ENCODE measurements around the gene TMEM108. TPM values are rescaled to one million over a fixed set of nuclear protein-coding genes. Genes with fewer than 3 reads are reported as not detected.

The TMEM108 gene
- polyA plus RNA-seq, 1 experiment: 0.63 TPM

DNA sequence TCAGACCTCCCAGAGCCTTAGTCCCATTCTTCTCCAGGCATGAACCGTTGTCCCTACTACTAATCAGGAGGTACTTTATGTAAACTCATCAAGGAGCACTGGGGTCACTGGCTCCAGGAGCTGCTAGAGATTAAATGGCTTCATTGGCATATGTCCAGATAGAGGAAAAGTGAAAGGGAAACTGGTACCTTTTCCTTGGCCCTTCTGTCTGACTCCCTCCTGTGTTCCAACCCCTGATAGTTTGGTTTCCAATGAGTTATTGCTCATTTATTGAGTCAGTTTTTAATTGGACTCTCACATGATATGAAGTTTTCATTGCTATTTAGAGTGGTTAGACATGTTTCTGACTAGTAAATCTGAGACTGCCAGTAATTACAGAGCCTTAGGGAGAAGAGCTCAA is 231.2 kb downstream of the TMEM108 start:
- no peak for DNase-seq (ENCODE audit: low read depth, low spot score)
- Histone ChIP-seq H3K4me3 (ENCODE audit: low read depth, low read length) (no peak overlapping the region), H3K27me3 (ENCODE audit: control insufficient read depth, insufficient read depth, low read length) (no peaks in the 10 kb centered on the region), H3K9me3 (ENCODE audit: control insufficient read depth, insufficient read depth, low read length) (no peaks in the 10 kb centered on the region), H3K27ac (ENCODE audit: low read depth, low read length) (no peak overlapping the region)
- TF ChIP-seq, protein P1, sequence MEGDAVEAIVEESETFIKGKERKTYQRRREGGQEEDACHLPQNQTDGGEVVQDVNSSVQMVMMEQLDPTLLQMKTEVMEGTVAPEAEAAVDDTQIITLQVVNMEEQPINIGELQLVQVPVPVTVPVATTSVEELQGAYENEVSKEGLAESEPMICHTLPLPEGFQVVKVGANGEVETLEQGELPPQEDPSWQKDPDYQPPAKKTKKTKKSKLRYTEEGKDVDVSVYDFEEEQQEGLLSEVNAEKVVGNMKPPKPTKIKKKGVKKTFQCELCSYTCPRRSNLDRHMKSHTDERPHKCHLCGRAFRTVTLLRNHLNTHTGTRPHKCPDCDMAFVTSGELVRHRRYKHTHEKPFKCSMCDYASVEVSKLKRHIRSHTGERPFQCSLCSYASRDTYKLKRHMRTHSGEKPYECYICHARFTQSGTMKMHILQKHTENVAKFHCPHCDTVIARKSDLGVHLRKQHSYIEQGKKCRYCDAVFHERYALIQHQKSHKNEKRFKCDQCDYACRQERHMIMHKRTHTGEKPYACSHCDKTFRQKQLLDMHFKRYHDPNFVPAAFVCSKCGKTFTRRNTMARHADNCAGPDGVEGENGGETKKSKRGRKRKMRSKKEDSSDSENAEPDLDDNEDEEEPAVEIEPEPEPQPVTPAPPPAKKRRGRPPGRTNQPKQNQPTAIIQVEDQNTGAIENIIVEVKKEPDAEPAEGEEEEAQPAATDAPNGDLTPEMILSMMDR (IDR thresholded peaks at IDR 0.05; ENCODE audit: low read depth, low read length): no peak
- ChIA-PET POLR2A (interaction anchor here (1.6 kb wide), 1 partner anchor 13 kb away, joined by 5 read pairs; no protein-coding TSS in a partner anchor), CTCF (no interaction called here)

- no peak overlapping the region for H3K4me3 ChIP-seq (ENCODE audit: low read depth, low read length)
- DNase-seq (ENCODE audit: low read depth, low spot score): no peak
- CTCF ChIA-PET: no interaction called here
- TF ChIP-seq, protein P1 (IDR thresholded peaks at IDR 0.05; ENCODE audit: low read depth, low read length): no peak
- H3K27me3 ChIP-seq (ENCODE audit: control insufficient read depth, insufficient read depth, low read length): no peaks in the 10 kb centered on the region
- H3K27ac ChIP-seq (ENCODE audit: low read depth, low read length): no peak overlapping the region
- no peaks in the 10 kb centered on the region for H3K9me3 ChIP-seq (ENCODE audit: control insufficient read depth, insufficient read depth, low read length)
- POLR2A ChIA-PET: no interaction called here
Measured at GRCh38 chr3:133270631-133271030, 232.4 kb downstream of the TMEM108 start.

- Histone ChIP-seq H3K4me3 (ENCODE audit: low read depth, low read length) (no peak overlapping the region), H3K27ac (ENCODE audit: low read depth, low read length) (no peak overlapping the region), H3K27me3 (ENCODE audit: control insufficient read depth, insufficient read depth, low read length) (no peaks in the 10 kb centered on the region), H3K9me3 (ENCODE audit: control insufficient read depth, insufficient read depth, low read length) (no peaks in the 10 kb centered on the region)
- TF ChIP-seq, protein P1 (IDR thresholded peaks at IDR 0.05; ENCODE audit: low read depth, low read length): no peak
- no peak for DNase-seq (ENCODE audit: low read depth, low spot score)
- ChIA-PET CTCF (no interaction called here), POLR2A (no interaction called here)
Measured at GRCh38 chr3:133271042-133271441, 232.9 kb downstream of the TMEM108 start.

GRCh38 chr3:133271539-133271938 is 233.3 kb downstream of the TMEM108 start:
- Histone ChIP-seq H3K4me3 (ENCODE audit: low read depth, low read length) (no peak overlapping the region), H3K27me3 (ENCODE audit: control insufficient read depth, insufficient read depth, low read length) (no peaks in the 10 kb centered on the region), H3K27ac (ENCODE audit: low read depth, low read length) (no peak overlapping the region), H3K9me3 (ENCODE audit: control insufficient read depth, insufficient read depth, low read length) (no peaks in the 10 kb centered on the region)
- ChIA-PET CTCF (interaction anchor here (0.6 to 1.0 kb wide), 2 partner anchors 10 to 229 kb away, joined by 3 to 4 read pairs; no protein-coding TSS in a partner anchor), POLR2A (no interaction called here)
- TF ChIP-seq, protein P1 (IDR thresholded peaks at IDR 0.05; ENCODE audit: low read depth, low read length): peak; percentile 10; the same call in 1 of the 2 replicates
- DNase-seq (ENCODE audit: low read depth, low spot score): peak; percentile 16

DNA sequence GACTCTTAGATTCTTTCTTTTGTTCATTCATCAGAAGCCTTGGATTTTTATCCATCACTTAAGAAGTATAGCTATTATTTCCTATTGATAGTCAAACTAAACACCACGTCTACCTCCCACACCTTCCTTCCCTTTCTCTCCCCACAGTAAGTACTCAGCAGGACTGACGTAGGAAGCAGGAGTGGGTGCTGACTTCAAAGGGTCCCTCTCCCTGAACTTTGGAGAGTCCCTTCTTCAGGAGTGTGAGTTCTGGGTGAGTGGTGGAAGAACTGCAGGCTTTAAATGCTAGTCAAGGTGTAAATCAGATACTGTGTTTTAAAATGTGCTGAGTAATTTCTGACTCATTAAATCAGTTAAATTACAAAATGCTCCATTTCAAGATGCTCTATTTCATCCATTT is 235.2 kb downstream of the TMEM108 start:
- TF ChIP-seq, protein P1 (IDR thresholded peaks at IDR 0.05; ENCODE audit: low read depth, low read length): no peak
- no peaks in the 10 kb centered on the region for H3K9me3 ChIP-seq (ENCODE audit: control insufficient read depth, insufficient read depth, low read length)
- H3K4me3 ChIP-seq (ENCODE audit: low read depth, low read length): no peak overlapping the region
- CTCF ChIA-PET: no interaction called here
- no peak for DNase-seq (ENCODE audit: low read depth, low spot score)
- no peaks in the 10 kb centered on the region for H3K27me3 ChIP-seq (ENCODE audit: control insufficient read depth, insufficient read depth, low read length)
- H3K27ac ChIP-seq (ENCODE audit: low read depth, low read length): no peak overlapping the region
- POLR2A ChIA-PET: no interaction called here
